ENCODE data around the gene ERH. TPM values are rescaled to one million over a fixed set of nuclear protein-coding genes. Genes with fewer than 3 reads are reported as not detected.

Gene ERH
- total and polyA plus RNA-seq, 10 of the 15 experiments (the other 5 are each of a cell fraction or from before 2014, with no cell fraction given): 255 to 852 (median 382) TPM

- no peaks in the 10 kb centered on the region; the same call in 1 of the 3 replicates for H3K9me3 ChIP-seq (replicated peaks; ENCODE audit: control insufficient read depth, insufficient read depth, low read length)
- WGBS (ENCODE audit: insufficient coverage, insufficient replicate concordance, low lambda C conversion rate, missing lambda C conversion rate): 3% methylated on average over 18 of the region's 18 CpGs
- POLR2A ChIA-PET: interaction anchor here (1.6 to 7.1 kb wide), 5 partner anchors 15 to 61 kb away, joined by 4 to 100 read pairs (median 16); no protein-coding TSS in a partner anchor
- H3K27ac ChIP-seq (ENCODE audit: control insufficient read depth, insufficient read depth): peak overlapping the region; percentile 90
- H2AFZ ChIP-seq (ENCODE audit: control insufficient read depth, low read depth, low read length): peak overlapping the region; percentile 98
- peak overlapping the region; percentile 98 for H3K4me3 ChIP-seq
- H3K79me2 ChIP-seq (ENCODE audit: control insufficient read depth, insufficient read depth, low read length): peaks cover 91% of the 10 kb centered on the region
- no peaks in the 10 kb centered on the region for H4K20me1 ChIP-seq (ENCODE audit: control insufficient read depth, insufficient read depth)
- peaks cover 0 to 16% of the 10 kb centered on the region in 2 experiments; a peak in 1 of 4 replicates for H3K36me3 ChIP-seq (ENCODE audit: control insufficient read depth in 2 of 2, insufficient read depth in 2 of 2, low read length in 1 of 2)
- intact Hi-C loops (cut with micrococcal nuclease; ENCODE audit: unreplicated experiment): loop anchor here (1.0 to 10.0 kb wide), 2 partner anchors 61 to 216 kb away; partner anchors contain the start of gene SUSD6
- peaks cover 11% of the 10 kb centered on the region for H3K4me1 ChIP-seq (ENCODE audit: control insufficient read depth, insufficient read depth, low read length)
- DNase-seq (ENCODE audit: low read depth, low spot score): no peak
- SMC1A ChIA-PET (ENCODE audit: uncharacterized antibody, unreplicated experiment): interaction anchor here (0.7 to 4.4 kb wide), 10 partner anchors 12 to 368 kb away, joined by 3 to 24 read pairs (median 12); partner anchors contain the start of gene SRSF5
- peak; percentile 32 for ATAC-seq
- TSS peak; percentile 74 for BruUV-seq (replicated peaks)
- no peak for FAIRE-seq
- in situ Hi-C loops (cut with MboI): no loop called here
- H3K27me3 ChIP-seq (replicated peaks in 1 of 2; ENCODE audit: control insufficient read depth in 2 of 2, insufficient read depth in 2 of 2, low read length in 1 of 2): no peaks in the 10 kb centered on the region
- H3K9ac ChIP-seq (ENCODE audit: control insufficient read depth, insufficient read depth, low read length): peak overlapping the region; percentile 98
- peak overlapping the region; percentile 96 for H3K4me2 ChIP-seq (ENCODE audit: control insufficient read depth, insufficient read depth)
- CTCF ChIA-PET: interaction anchor here (1.1 to 2.9 kb wide), 5 partner anchors 11 to 156 kb away, joined by 4 to 11 read pairs (median 4); no protein-coding TSS in a partner anchor
- no peak for TF ChIP-seq TCF3 (IDR thresholded peaks at IDR 0.05; ENCODE audit: borderline replicate concordance, insufficient read depth, low read depth, low read length)
- TF ChIP-seq LARP7 (IDR thresholded peaks at IDR 0.05): peak; percentile 47; the same call in 1 of the 2 replicates
- TF ChIP-seq YBX1 (IDR thresholded peaks at IDR 0.05): no peak
- peak; percentile 9; the same call in 1 of the 2 replicates for TF ChIP-seq TBL1XR1 (IDR thresholded peaks at IDR 0.05; ENCODE audit: low read depth, low read length)
- peak; percentile 65 for TF ChIP-seq MXI1 (IDR thresholded peaks at IDR 0.05; ENCODE audit: low read depth, low read length)
- peak; percentile 35; the same call in 1 of the 2 replicates for TF ChIP-seq GATAD2B (conservative IDR thresholded peaks at IDR 0.05; ENCODE audit: low read depth)
- peak; percentile 3; the same call in 1 of the 2 replicates for TF ChIP-seq POLR2AphosphoS2 (IDR thresholded peaks at IDR 0.05; ENCODE audit: low read depth, low read length)
- TF ChIP-seq NKRF (conservative IDR thresholded peaks at IDR 0.05): peak; percentile 66
- TF ChIP-seq CHD1 (IDR thresholded peaks at IDR 0.05; ENCODE audit: low read depth, low read length): no peak
- RAD21 ChIA-PET (ENCODE audit: unreplicated experiment): interaction anchor here (0.8 to 11.7 kb wide), 9 partner anchors 11 to 83 kb away, joined by 3 to 143 read pairs (median 7); no protein-coding TSS in a partner anchor
Observed at GRCh38 chr14:69398818-69399210, 715 bp upstream of the ERH start.
